Stimulated activated CD4-positive, alpha-beta T cell treated with anti-CD3 and anti-CD28 coated beads, Interleukin-4, amount 100 ng/mL, for 4 hours (primary cell): ENCODE data around the gene TGFBRAP1.

Source experiments
- DNase-seq, 2 experiments: peaks; one replicate each; pipeline ENCODE4 v3.0.0-alpha.2; 2020

The TGFBRAP1 gene

GRCh38 chr2:105235388-105236059 is 94.0 kb downstream of the TGFBRAP1 start:
- peak; percentile 49 to 66 for DNase-seq

GRCh38 chr2:105231232-105231619 is 98.3 kb downstream of the TGFBRAP1 start:
- DNase-seq, result no peak

DNA sequence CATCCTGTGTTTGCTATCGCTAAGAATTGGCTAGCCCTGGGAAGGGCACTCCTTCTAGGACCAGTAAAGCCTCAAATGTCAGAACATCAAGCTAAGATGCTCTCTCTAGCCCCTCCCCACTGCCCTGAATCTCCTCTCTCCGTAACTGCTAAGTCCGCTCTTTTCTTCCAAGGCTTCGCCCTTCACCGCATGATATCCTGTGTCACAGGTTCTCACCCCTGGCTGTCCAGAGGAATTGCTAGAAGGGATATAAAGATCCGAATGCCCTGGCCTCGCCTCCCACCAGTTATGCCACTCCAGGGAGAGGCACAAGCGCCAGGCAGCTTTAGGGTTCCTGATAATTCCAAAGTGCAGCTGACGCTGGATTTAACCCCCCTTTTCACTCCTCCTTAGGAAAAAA is 105.1 kb downstream of the TGFBRAP1 start:
- no peak for DNase-seq

DNA sequence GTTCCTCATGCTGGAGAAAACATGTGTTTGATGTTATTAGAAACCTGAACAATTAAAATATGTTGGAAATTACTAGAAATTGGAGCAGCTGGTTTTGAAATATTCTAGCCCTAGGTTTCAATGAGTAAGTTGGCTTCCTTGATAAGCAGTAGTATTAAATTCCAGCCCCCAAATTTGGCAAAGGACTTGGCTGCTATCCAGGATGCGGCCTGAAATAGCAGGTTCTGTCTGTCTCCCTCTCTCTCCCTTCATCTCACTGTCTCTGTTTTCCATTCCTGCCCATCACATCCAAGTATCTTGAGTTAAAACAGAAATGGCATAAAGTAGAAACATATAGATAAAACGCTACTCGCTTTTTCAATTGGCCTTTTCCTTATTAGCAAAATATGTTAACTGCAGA is 108.9 kb downstream of the TGFBRAP1 start:
- DNase-seq, result no peak

GRCh38 chr2:105215586-105216192 is 113.8 kb downstream of the TGFBRAP1 start:
- DNase-seq, result no peak
